KG1 (cell line): ENCODE results near the gene MAEA.

Source experiments
- DNase-seq: peaks from one replicate; lab custom pipeline; 2025; lab: John Stamatoyannopoulos, UW

Gene MAEA

GRCh38 chr4:1300466-1301455 is 11.1 kb downstream of the MAEA start:
- DNase-seq, result no peak

GRCh38 chr4:1302159-1302558 is 12.5 kb downstream of the MAEA start:
- no peak for DNase-seq

GRCh38 chr4:1305261-1305711 is 15.6 kb downstream of the MAEA start:
- DNase-seq, result no peak

GRCh38 chr4:1305781-1306455 is 16.2 kb downstream of the MAEA start:
- no peak for DNase-seq

GRCh38 chr4:1307951-1308735 is 18.5 kb downstream of the MAEA start:
- no peak for DNase-seq

- no peak for DNase-seq
These were observed 19.7 kb downstream of the MAEA start for GRCh38 chr4:1309261-1310010.

GRCh38 chr4:1310031-1310795 is 20.5 kb downstream of the MAEA start:
- DNase-seq, result no peak

GRCh38 chr4:1310796-1311631 is 21.3 kb downstream of the MAEA start:
- no peak for DNase-seq

- DNase-seq, result no peak
These were observed 23.3 kb downstream of the MAEA start for GRCh38 chr4:1312821-1313640.

GRCh38 chr4:1315306-1315705 is 25.6 kb downstream of the MAEA start:
- DNase-seq, result no peak

GRCh38 chr4:1315836-1316536 is 26.3 kb downstream of the MAEA start:
- no peak for DNase-seq

GRCh38 chr4:1316537-1317168 is 27.0 kb downstream of the MAEA start:
- no peak for DNase-seq

- no peak for DNase-seq
These were observed 27.7 kb downstream of the MAEA start for GRCh38 chr4:1317177-1318045.

- DNase-seq, result no peak
These were observed 28.3 kb downstream of the MAEA start for GRCh38 chr4:1318046-1318375.

GRCh38 chr4:1318488-1319213 is 29.0 kb downstream of the MAEA start:
- no peak for DNase-seq

- no peak for DNase-seq
These were observed 31.8 kb downstream of the MAEA start for GRCh38 chr4:1321486-1321885.
